Esophagus (tissue), 2 donors: Measurements from ENCODE around the gene HEXD. TPM values are rescaled to one million over a fixed set of nuclear protein-coding genes. Genes with fewer than 3 reads are reported as not detected.

Experiments used
- H3K27ac ChIP-seq, 2 donors: one replicate each; pipeline ENCODE4 v1.5.1; 2013; ENCODE audit warnings: low read depth in 2 of 2, mild to moderate bottlenecking in 2 of 2, inconsistent platforms in 1 of 2, low read length in 1 of 2, moderate library complexity in 1 of 2
- H3K27me3 ChIP-seq, 2 donors: one replicate each; pipeline ENCODE4 v1.6.1; 2013; ENCODE audit warnings: low read length in 2 of 2, control low read depth in 1 of 2, mild to moderate bottlenecking in 1 of 2; ENCODE audit not compliant: insufficient read depth in 2 of 2, control insufficient read depth in 1 of 2
- H3K36me3 ChIP-seq, 2 donors: one replicate each; pipeline ENCODE4 v1.6.1; 2013; ENCODE audit warnings: low read length in 1 of 2; ENCODE audit not compliant: control insufficient read depth in 2 of 2, insufficient read depth in 2 of 2
- H3K4me1 ChIP-seq, 2 donors: one replicate each; pipeline ENCODE4 v1.6.1; 2013; ENCODE audit warnings: low read length in 1 of 2; ENCODE audit not compliant: control insufficient read depth in 2 of 2, insufficient read depth in 2 of 2
- H3K4me3 ChIP-seq, 2 donors: one replicate each; pipeline ENCODE4 v1.5.1; 2013; ENCODE audit warnings: low read length in 2 of 2, mild to moderate bottlenecking in 2 of 2, low read depth in 1 of 2, moderate library complexity in 1 of 2
- H3K9me3 ChIP-seq, 2 donors: one replicate each; pipeline ENCODE4 v1.6.1; 2013; ENCODE audit warnings: mild to moderate bottlenecking in 2 of 2, low read depth in 1 of 2, low read length in 1 of 2, moderate library complexity in 1 of 2; ENCODE audit not compliant: control insufficient read depth in 2 of 2, insufficient read depth in 1 of 2
- WGBS, 2 donors: extraction: QIAGEN DNeasy Blood & Tissue Kit; methylation state at CpG; one replicate each; pipeline ENCODE4 v1.1.7; 2013; 5-methylcytosine and 5-hydroxymethylcytosine counted together
- polyA plus RNA-seq, 2 donors: library from polyadenylated mRNA; stranded (reverse); fragments of 200-250 nt; gene quantifications; one replicate each; pipeline ENCODE4 v1.2.3, GENCODE V29; 2013
- donor health status: healthy with polysubstance abuse.
- donor health status: Bipolar disorder and iron deficiency.

HEXD gene
- polyA plus RNA-seq, 2 donors: 24.0 to 46.5 TPM

- 79 to 90% methylated on average over 28 to 29 of the region's 29 CpGs for WGBS, 2 donors
- Histone ChIP-seq H3K27ac (no peak overlapping the region), H3K4me1 (peaks cover under 1 to 2% of the 10 kb centered on the region in 2 donors), H3K36me3 (peaks cover 0 to 9% of the 10 kb centered on the region in 2 donors), H3K4me3 (no peak overlapping the region), H3K27me3 (no peaks in the 10 kb centered on the region), H3K9me3 (no peaks in the 10 kb centered on the region)
Measured at GRCh38 chr17:82412535-82413520, 5.3 kb upstream of the HEXD start.

DNA sequence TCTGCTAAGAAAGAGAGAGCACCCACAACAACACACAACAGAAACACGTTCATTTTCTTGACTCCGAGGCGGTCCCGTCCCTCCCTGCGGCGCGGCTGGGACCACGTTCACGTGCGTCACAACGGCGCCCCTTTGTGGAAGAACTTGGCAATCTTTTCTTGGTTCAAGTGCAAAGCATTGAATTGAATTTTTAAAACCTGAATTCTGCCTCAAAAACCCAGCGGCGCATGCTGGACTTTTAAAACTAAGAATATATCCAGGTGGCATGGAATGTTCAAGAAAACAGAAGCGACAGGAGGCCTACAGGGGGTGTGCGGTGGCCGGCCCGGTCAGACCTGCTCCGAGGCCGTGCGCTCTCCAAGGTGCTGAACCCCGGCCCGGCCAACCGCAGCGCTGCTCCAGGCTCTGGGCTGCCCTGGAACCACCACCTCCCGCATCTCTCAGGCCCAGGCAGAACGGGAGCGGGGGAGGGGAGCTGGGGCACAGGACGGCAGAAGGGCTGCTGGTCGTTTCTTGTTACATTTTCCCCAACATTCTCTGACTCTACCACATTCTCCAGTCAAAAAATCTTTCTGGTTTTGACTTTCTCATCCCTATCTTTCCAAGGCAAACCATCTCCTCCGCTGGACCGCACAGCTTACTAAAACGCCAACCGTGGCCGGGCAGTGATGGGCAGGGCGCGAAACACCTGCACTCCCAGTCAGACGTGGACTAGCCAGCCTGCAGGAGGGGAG is 3.4 kb upstream of the HEXD start:
- Histone ChIP-seq H3K4me3 (no peak overlapping the region), H3K9me3 (no peaks in the 10 kb centered on the region), H3K27me3 (no peaks in the 10 kb centered on the region), H3K27ac (no peak overlapping the region), H3K36me3 (peaks cover 0 to 5% of the 10 kb centered on the region in 2 donors), H3K4me1 (peaks cover 2 to 3% of the 10 kb centered on the region in 2 donors)
- 24 to 26% methylated on average over 38 of the region's 38 CpGs for WGBS, 2 donors

DNA sequence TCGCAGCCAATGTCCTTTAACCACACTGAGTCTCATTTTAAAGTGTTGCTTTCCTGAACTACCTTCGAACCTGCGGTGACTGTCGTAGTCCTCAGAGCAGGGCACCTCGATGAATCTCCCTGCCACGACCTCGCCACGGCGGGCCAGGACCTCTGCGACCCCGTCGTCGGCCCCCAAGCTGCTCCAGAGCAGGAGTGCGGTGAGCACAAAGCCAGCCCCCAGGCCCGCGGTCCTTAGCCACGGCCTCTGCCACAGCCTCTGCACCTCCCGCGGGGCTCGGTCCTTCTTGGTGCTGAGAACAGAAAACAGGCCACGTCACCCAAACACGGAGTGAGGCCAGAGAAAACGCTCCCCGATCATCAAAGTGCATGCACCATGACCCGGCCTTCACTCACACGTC is 2.8 kb upstream of the HEXD start:
- Histone ChIP-seq H3K4me1 (peaks cover 2 to 3% of the 10 kb centered on the region in 2 donors), H3K36me3 (peaks cover 0 to 5% of the 10 kb centered on the region in 2 donors), H3K9me3 (no peaks in the 10 kb centered on the region), H3K27me3 (no peaks in the 10 kb centered on the region), H3K27ac (no peak overlapping the region), H3K4me3 (no peak overlapping the region)
- 92 to 94% methylated on average over 25 to 26 of the region's 26 CpGs for WGBS, 2 donors

DNA sequence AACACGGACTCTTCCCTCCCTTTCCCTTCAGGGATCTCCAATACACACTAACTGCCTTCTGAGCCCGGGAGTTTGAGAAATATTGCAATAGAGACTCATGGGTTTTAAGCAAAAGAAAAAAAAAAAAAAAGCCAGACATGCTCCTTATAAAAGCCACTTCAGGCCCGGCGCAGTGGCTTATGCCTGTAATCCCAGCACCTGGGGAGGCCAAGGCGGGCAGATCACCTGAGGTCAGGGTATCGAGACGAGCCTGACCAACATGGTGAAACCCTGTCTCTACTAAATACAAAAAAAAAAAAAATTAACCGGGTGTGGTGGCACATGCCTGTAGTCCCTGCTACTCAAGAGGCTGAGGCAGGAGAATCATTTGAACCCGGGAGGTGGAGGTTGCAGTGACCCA is 2.4 kb upstream of the HEXD start:
- H3K27me3 ChIP-seq: no peaks in the 10 kb centered on the region
- peaks cover 0 to 5% of the 10 kb centered on the region in 2 donors for H3K36me3 ChIP-seq
- peaks cover 2 to 3% of the 10 kb centered on the region in 2 donors for H3K4me1 ChIP-seq
- 89 to 92% methylated on average over 9 of the region's 9 CpGs for WGBS, 2 donors
- no peaks in the 10 kb centered on the region for H3K9me3 ChIP-seq
- H3K27ac ChIP-seq: no peak overlapping the region
- no peak overlapping the region for H3K4me3 ChIP-seq

DNA sequence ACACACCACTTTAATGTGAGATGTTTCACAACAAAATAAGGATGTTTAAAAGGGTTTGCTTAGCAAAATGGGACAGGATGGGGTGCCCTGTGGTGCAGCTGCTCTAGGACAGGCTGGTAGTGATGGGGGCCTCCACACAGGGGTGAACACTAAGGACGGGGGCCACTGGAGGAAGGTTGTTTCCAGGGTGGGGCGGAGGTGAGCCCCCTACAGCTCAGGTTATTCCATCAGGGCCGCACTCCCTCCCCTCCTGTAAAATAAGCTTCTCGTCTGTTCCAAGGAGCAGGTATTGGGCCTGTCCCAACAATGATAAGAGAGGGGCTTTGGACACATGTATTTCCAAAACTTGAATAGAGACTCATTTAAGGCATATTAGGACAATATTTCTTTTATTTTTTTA is 1.9 kb upstream of the HEXD start:
- Histone ChIP-seq H3K36me3 (peaks cover 0 to 5% of the 10 kb centered on the region in 2 donors), H3K27me3 (no peaks in the 10 kb centered on the region), H3K9me3 (no peaks in the 10 kb centered on the region), H3K4me3 (no peak overlapping the region), H3K4me1 (peaks cover 2 to 3% of the 10 kb centered on the region in 2 donors), H3K27ac (no peak overlapping the region)
- WGBS, 2 donors: 96 to 97% methylated on average over 4 of the region's 4 CpGs

DNA sequence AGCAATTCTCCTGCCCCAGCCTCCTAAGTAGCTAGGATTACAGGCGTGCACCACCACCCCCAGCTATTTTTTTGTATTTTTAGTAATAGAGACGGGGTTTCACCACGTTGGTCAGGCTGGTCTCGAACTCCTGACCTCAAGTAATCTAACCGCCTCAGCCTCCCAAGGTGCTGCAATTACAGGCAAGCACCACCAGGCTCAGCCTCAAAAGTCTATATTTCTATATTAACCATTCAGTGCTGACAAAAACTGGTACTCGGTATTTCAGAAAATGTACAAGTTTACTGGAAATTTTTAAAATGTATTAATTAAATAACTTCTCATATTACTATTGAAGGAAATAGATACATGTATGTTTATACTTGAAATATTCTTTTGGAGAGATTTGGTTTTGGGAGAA is 1.4 kb upstream of the HEXD start:
- Histone ChIP-seq H3K4me1 (peaks cover 2 to 3% of the 10 kb centered on the region in 2 donors), H3K9me3 (no peaks in the 10 kb centered on the region), H3K36me3 (peaks cover 0 to 5% of the 10 kb centered on the region in 2 donors), H3K4me3 (no peak overlapping the region), H3K27ac (no peak overlapping the region), H3K27me3 (no peaks in the 10 kb centered on the region)
- WGBS, 2 donors: 86 to 92% methylated on average over 6 of the region's 6 CpGs

DNA sequence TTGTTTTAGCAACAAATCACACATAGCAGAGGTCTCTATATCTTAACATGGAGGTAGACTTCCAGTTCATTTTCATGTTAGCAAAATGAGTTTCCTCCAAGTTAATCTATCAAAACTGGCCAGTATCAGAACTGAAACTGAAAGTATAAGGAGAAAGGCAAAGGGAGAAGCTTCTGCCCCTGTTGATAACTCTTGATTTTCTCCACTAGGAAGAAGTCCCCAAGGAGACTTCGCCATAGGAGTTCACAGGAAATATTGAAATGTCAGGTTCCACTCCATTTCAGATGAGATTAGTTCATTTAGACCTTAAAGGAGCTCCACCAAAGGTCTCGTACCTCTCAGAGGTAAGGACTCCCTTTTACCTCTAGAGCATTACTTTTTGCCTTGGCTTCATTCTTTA is 1.4 kb downstream of the HEXD start:
- Histone ChIP-seq H3K4me3 (peak overlapping the region in 1 of 2 donors; percentile 62), H3K9me3 (no peaks in the 10 kb centered on the region), H3K4me1 (peaks cover 2 to 3% of the 10 kb centered on the region in 2 donors), H3K36me3 (no peaks in the 10 kb centered on the region), H3K27me3 (no peaks in the 10 kb centered on the region), H3K27ac (no peak overlapping the region)
- 70 to 80% methylated on average over 2 of the region's 2 CpGs for WGBS, 2 donors

DNA sequence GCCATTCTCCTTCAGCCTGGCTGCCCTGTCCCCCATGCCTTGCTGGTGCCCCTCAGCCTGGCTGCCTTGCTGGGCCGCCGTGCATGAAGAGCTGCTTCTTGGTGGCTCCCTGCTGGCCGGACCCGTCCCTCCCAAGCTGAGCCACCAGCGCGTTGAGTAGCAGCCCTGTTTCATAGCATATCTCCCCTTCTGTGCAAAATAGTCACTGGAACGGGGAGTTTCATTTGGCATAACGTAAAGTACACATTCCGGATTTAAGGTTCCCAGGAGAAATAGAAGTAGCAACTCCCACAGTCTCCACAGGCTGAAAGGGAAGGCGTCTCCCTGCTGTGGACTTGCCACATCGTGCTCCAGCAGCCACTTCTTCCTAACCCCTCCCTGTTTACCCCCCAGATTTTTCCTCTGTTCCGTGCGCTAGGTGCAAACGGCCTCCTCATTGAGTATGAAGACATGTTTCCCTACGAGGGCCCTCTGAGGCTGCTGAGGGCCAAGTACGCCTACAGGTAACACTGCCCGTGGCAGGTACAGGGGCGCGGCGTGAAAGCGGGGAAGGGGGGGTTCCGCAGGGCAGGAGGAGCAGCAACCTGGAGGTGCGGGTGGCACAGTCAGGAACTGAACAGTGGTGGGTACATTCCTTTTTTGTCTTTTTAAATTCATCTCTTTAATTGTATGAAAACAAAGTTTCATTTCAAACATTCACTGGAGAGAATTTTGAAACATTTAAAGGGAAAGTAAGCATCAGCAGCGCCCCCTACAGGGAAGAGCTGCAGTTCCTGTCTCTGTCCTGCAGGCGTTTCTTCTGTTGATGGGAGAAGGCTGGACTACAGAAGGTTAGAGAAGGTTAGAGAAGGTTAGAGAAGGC is 6.1 kb downstream of the HEXD start:
- WGBS, 2 donors: 86 to 88% methylated on average over 25 of the region's 25 CpGs
- no peak overlapping the region for H3K4me3 ChIP-seq
- H3K27ac ChIP-seq: no peak overlapping the region
- no peaks in the 10 kb centered on the region for H3K4me1 ChIP-seq
- no peaks in the 10 kb centered on the region for H3K9me3 ChIP-seq
- H3K36me3 ChIP-seq: no peaks in the 10 kb centered on the region
- H3K27me3 ChIP-seq: no peaks in the 10 kb centered on the region

- no peak overlapping the region for H3K27ac ChIP-seq
- no peak overlapping the region for H3K4me3 ChIP-seq
- no peaks in the 10 kb centered on the region for H3K27me3 ChIP-seq
- no peaks in the 10 kb centered on the region for H3K36me3 ChIP-seq
- H3K9me3 ChIP-seq: no peaks in the 10 kb centered on the region
- 97 to 100% methylated on average over 2 of the region's 2 CpGs for WGBS, 2 donors
- H3K4me1 ChIP-seq: no peaks in the 10 kb centered on the region
Measured at GRCh38 chr17:82424863-82425159, 6.7 kb downstream of the HEXD start.
